ENCODE results near the gene INPP5D. TPM values are rescaled to one million over a fixed set of nuclear protein-coding genes. Genes with fewer than 3 reads are reported as not detected.

Gene INPP5D
- total and polyA plus RNA-seq, 2 of the 13 experiments (the other 11 are each of a cell fraction or from before 2014, with no cell fraction given): 16.7 to 18.0 TPM

GRCh38 chr2:233059797-233060500 lies at the start of gene INPP5D (continued):
- peak; percentile 87 for TF ChIP-seq ELF1 (CRISPR knock-in tag; IDR thresholded peaks at IDR 0.05)
- TF ChIP-seq HDAC2 (CRISPR knock-in tag; IDR thresholded peaks at IDR 0.05): peak; percentile 63
- peak; percentile 65; the same call in 1 of the 2 replicates for TF ChIP-seq ZNF543 (CRISPR knock-in tag; IDR thresholded peaks at IDR 0.05)
- no peak for TF ChIP-seq MED1 (CRISPR knock-in tag; IDR thresholded peaks at IDR 0.05)
- peak; percentile 85; the same call in 1 of the 2 replicates for TF ChIP-seq ZNF572 (CRISPR knock-in tag; IDR thresholded peaks at IDR 0.05)
- no peak for TF ChIP-seq ZBTB2 (CRISPR knock-in tag; IDR thresholded peaks at IDR 0.05; ENCODE audit: low read depth)
- TF ChIP-seq ZNF646 (CRISPR knock-in tag; IDR thresholded peaks at IDR 0.05): 0 out of 2 replicates have a peak, but pooled peaks have one; percentile 29
- no peak for TF ChIP-seq PRMT3 (CRISPR knock-in tag; IDR thresholded peaks at IDR 0.05; ENCODE audit: borderline replicate concordance, low read depth)
- TF ChIP-seq ZKSCAN8 (CRISPR knock-in tag; IDR thresholded peaks at IDR 0.05; ENCODE audit: borderline replicate concordance): peak; percentile 52; the same call in 1 of the 2 replicates
- TF ChIP-seq ZNF513 (CRISPR knock-in tag; conservative IDR thresholded peaks at IDR 0.05): no peak
- TF ChIP-seq ZNF703 (CRISPR knock-in tag; IDR thresholded peaks at IDR 0.05; ENCODE audit: borderline replicate concordance): 0 out of 2 replicates have a peak, but pooled peaks have one; percentile 54
- TF ChIP-seq PHF8 (CRISPR knock-in tag; IDR thresholded peaks at IDR 0.05): peak; percentile 68
- peak; percentile 72 for TF ChIP-seq JARID2 (CRISPR knock-in tag; IDR thresholded peaks at IDR 0.05; ENCODE audit: insufficient replicate concordance)
- TF ChIP-seq ZNF788 (CRISPR knock-in tag; IDR thresholded peaks at IDR 0.05; ENCODE audit: borderline replicate concordance): peak; percentile 23; the same call in 1 of the 2 replicates
- TF ChIP-seq TERF1 (CRISPR knock-in tag; IDR thresholded peaks at IDR 0.05): no peak
- TF ChIP-seq ZNF563 (CRISPR knock-in tag; IDR thresholded peaks at IDR 0.05): peak; percentile 76
- no peak for TF ChIP-seq FOXA1 (IDR thresholded peaks at IDR 0.05)
- no peak; the same call in 1 of the 2 replicates for TF ChIP-seq FOXA1 (CRISPR knock-in tag; IDR thresholded peaks at IDR 0.05)
- TF ChIP-seq ZNF598 (CRISPR knock-in tag; IDR thresholded peaks at IDR 0.05; ENCODE audit: borderline replicate concordance): 0 out of 2 replicates have a peak, but pooled peaks have one; percentile 10
